GM19324 (cell line): ENCODE results near the gene ALG12.

Source experiments
- ATAC-seq: cut with Tn5 transposase; IDR thresholded peaks from one replicate; pipeline ENCODE4 v1.9.1; 2021; ENCODE audit warnings: mild to moderate bottlenecking, moderate library complexity; ENCODE audit not compliant: unreplicated experiment, low FRiP score

ALG12 gene

DNA sequence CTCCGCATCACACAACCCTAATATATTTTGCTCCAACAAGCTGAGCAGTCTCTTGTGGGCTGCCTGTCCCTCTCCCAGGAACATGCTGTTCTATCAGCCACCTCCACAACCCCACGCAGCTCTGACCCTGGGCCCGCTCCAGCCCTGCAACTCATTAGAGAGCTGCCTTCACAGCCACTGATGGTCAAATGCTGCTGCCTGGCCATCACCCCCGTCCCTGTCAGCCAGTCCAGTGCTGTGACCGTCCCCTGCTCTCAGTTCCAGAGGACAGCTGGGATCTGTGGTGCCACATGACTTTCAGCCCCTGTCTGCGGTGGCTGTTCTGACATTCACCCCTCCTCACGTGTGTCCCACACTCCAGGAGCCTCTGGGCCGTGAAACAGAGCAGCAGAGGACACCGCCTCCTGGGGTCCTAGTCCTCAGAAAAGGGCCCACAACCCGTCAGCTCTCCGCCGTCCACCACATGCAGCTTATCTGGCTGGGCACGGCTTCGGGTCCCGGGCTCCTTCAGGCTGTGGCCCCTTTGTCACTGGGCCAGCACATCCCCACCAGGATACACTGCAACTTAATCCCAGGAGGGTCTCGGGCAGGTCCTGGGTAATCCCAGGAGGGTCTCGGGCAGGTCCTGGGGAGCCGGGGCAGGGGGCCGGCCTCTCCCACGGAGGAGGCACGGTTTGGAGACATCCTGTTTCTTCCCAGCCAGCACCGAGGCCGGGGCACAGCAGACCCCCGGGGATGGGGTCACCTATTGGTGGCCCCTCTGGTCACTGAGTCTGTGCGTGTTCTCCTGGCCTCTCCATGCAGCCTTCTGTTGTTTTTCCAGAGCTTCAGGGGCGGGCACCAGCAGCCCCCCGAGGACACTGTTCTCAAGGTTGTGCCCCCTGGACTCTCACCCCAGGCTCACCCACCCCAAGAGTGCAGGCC is 15.3 kb upstream of the ALG12 start:
- ATAC-seq, result no peak

DNA sequence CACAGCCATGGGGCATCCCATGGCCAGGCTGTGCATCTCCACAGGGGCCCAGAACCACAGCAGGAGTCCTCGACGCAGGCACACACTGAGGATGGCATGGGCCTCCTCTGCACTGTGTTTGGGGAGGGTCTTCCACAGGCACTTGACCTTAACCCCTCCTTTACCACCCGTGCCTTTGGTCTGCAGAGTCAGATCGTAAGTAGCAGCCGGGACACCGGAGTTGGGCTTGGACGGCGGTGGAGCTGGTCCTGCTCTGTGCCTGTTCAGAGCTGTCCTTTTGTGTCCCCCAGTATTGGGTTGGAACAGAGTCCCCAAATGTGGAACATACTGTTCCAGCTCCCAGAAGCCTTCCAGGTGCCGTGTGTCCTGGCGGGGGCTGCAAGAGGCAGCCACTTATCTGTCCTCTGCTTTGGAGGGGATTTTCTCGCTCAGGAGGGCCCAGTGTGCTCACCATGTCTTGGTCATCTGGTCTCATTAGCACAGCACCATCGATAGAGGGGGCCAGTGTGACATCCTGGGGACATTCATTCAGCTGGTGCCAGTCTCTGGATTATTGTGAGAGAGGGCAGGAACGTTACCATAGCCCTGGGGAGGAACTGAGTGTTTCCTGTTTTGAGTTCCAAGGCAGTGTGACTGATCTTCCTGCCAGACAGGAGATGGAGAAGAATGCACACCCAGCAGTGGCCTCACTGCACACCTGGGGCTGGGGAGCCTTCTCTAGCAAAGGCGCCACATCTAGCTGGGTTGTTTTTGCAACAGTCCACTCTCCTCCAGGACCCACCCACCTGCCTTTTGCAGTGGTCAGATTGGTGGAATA is 12.6 kb upstream of the ALG12 start:
- no peak for ATAC-seq

DNA sequence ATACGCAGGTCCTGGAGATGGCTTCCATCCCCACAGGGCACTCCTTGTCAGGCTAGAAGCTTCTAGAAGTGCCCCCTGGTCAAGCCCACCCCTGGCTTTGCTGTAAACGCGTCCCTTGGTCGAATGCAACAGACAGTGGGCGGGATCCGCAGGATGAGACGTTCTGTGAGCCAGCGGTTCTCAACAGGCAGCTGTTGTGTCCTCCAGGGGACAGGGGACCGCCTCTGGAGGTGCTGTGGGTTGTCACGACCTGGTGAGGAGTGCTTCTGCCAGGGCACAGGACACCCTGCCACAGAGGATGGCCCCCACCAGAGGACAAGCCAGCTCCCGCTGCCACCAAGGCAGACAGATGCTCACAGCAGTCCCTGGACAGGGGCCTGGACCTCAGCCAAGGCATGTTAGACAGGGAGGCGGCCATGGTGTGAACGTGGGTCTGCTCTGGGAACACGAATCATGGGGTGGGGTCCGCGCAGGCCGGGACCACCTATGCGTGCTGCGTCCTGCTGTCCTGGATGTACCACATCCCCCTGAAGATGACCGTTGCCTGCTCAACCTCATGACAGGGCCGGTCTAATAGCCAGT is 11.8 kb upstream of the ALG12 start:
- ATAC-seq, result no peak

DNA sequence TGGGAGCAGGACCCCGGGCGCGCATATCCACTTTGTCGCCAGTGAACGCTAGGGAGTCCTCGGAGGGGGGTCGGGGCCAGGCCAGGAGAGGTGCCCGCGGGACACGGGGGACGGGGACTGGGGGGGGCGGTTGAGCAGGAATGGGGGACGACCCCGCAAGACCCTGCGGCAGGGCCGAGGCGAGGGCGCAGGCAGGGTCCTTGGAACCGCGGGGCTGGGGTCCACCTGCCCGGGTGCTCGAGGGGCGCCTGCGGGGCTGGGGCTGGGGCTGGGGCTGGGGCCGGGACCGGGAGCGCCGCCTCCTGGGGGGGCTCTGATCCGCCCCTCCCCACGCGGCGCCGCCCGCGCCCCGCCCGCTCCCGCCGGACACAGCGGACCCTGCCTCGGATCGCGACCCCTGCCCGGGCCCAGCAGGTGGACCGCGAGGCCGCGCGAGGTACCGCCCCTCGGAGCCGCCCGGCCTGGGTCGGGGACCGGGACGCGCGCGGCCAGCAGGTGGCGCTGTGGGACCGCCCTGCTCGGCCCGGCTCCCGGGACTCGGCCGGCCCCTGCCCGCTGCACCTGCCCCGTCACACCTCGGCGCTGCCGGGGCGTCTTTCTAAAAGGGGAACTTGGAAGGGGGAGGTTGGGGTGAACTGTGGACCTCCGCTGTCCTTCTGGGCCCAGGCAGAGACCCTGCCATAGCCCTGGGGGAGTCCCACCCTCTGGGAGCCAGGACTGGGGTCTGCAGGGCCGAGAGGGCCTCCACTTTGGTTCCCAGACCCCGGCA is 11.2 kb upstream of the ALG12 start:
- ATAC-seq, result peak; percentile 38

DNA sequence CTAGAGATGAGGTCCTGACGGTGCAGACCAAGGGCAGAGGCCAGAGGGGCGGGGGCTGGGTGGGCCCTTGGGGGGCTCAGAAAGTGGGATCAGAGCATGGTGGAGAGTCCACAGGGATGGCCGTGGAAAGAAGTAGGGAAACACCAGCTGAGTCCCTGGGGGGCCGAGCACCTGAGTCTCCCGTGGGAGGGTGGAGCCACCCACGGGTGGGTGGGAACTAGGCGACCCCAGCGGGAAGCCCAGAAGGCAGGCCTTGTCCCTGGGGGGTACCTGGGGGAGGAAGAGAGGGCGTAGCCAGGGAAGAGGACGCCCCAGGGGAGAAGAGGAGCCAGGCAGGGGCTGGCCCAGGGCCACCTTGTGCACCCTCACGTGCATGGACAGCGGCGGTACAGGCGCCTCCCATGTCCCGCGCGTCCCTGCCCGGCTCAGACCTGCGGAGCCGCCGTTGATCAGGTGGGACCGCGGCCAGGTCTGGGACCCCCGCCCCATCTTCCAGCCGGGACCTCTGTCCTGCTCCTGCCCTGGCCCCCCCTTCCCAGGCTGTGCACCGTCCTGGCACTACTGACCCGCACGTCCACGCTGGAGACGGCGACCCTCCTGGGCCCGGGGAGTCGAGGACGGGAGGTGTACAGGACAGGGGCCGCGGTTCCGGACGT is 10.4 kb upstream of the ALG12 start:
- ATAC-seq, result no peak

DNA sequence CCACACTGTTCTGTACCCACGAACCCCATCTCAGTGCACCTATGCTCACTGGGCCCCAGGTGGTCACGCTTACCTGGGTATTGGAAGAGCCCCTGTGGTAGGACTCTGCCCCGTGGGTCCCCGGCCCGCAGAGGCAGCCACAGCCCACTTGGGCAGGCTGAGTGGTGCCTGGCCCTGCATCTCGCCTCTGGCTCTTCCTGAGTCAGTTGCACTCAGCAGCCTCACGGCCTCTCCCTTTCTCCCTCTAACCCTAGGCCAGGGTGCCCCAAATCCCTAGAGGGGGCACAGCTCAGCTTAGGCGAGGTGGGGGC is 9.9 kb upstream of the ALG12 start:
- no peak for ATAC-seq

DNA sequence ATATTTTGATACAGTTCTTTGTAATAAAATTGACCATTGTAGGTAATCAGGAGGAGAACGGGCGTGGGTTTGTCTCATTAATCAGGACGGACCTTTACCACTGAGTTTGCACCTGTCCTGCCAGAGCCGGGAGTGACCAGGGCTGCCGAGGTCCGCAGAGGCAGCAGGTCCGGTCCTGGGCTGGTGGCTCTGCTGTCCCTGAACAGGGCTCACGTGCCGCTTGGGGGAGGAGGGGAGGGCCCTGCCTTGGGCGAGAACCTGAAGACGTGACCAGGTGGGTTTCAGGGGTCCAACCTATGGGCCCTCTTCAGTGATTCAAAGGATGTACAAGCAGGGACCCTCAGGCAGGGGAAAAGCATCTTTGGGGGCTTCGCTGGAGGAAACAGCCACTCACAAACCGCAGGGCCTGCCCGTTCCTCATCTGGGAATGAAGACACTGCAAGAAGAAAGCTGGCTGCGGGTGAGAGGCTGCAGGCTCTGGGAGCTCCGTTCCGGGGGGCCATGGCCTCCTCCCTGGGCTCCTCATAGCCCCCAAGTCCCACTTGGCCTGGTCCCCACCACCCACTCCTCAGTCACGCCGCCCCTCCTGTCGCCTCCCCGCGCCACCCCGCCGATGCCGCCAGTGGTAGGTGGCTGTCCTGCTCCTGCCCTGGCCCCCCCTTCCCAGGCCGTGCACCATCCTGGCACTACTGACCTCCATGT is 9.4 kb upstream of the ALG12 start:
- no peak for ATAC-seq

DNA sequence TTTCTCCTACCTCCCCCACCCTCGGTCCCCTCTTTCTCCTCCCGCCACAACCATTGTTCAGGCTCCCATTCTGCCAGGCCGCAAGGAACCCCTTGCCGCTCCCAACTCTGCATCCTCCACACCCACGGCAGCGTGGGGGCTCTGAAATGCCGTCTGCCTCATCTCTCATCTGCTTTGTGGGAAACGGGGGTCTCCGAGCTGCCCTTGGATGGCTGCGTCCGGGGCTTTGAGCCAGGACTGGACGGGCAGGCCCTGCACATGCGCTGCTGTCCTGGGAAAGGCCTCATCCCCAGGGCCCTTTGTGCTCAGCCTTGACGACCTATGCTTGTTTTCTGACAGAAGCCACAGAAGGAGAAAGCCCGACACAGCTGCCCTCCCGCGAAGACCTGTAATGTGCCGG is 8.7 kb upstream of the ALG12 start:
- ATAC-seq, result no peak

DNA sequence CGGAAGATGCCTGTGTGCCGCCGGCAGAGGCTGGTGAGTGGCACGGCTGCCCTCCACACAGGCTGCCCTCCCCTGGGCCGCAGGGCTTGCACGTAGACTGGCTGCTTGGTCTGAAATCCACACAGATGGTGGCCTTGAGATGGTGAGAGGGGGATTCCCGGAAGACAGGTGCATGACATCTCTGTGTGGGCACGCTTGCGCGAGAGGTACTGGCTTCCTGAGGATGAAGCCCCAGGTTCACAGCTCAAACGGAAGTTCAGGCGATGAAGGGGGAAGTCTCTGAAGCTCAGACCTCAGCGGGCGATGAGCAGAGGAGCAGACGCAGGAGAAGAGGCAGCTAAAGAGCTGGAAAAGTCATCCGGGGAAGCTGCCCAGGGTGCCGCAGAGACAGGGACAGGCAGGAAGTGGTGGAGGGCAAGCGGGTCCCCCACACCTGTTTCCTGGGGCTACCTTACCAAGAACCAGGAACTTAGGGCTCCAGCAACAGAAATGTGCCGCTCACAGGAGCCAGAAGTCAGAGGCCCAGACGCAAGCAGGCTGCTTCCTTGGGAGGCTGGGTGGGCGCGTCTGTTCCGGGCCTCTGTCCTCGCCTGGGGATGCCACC is 7.4 kb upstream of the ALG12 start:
- ATAC-seq, result no peak

DNA sequence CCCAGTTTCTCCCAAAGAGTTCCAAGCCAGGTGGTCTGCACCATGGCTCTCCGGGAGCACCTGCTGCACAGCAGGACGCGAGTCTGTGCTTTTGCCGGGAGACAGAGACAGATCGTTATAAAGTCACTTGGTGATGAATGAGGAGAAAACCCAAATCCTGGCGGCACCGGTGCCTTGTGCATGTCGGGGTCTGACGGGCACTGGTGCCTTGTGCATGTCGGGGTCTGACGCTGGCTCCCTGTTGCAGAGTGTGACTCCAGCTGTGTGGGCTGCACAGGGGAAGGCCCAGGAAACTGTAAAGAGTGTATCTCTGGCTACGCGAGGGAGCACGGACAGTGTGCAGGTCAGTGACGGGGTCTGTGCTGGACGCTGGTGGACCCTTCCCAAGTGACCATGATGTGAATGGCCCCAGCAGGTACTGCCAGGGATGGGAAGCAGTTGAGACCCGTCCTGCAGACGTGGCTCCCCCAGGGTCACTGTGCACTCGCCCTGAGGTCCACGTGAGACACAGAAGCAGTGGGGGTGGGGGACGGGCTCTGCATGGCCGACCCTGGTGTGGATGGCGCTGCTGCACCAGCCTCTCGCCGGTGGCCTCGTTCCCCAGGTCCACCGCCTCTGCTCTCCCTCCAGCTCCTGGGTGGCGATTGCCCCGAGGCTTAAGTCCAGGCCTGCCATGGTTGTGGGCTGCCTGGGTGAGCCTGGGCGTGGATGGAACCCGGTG is 6.0 kb upstream of the ALG12 start:
- ATAC-seq, result no peak

DNA sequence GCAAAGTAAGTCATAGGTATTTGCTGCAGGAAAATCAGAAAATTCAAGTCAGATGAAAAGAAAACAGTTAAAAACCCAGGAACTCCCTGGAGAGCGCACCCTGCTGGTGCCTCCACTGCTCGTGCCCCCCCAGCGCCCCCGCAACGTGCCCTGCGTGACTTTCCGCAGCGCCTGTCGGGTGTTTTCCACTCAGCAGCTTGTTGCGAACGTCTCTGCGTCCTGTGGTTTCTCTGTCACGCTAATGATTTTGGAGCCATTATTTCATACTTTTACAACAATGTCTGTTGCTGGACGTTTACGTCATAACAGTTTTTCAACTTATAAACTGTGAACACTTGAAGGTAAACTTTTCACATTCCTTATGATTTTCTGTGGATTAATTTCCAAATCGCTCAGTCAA is 5.2 kb upstream of the ALG12 start:
- ATAC-seq, result no peak

DNA sequence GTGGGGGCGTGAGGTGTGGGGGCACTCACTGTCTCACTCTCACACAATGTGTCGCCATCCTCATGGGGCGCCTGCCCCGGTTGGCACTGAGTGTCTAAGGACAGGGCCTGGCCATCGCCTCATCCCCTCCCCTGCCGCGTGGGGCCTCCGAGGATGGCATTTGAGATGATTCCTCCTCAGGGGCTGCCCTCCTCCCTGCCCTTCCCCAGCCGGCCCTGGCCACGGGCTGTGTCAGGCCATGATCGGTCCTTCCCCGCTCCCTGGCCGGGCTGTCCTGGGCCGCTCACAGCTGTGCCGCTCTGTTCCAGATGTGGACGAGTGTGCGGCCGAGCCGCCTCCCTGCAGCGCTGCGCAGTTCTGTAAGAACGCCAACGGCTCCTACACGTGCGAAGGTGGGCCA is 4.7 kb upstream of the ALG12 start:
- no peak for ATAC-seq

DNA sequence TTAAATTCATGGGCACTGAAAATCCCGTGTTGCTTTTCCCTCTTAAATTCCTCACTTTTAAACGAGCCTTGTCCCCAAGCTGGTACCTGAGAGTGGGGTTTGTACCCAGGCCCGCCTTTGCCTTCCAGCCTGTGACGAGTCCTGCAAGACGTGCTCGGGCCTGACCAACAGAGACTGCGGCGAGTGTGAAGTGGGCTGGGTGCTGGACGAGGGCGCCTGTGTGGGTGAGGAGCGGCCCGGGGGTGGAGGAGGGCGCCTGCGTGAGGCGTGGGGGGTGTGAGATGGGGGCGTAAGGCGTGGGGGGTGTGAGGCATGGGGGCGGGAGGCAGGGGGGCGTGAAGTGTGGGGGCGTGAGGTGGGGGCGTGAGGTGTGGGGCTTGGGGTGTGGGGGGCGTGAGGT is 4.2 kb upstream of the ALG12 start:
- no peak for ATAC-seq

DNA sequence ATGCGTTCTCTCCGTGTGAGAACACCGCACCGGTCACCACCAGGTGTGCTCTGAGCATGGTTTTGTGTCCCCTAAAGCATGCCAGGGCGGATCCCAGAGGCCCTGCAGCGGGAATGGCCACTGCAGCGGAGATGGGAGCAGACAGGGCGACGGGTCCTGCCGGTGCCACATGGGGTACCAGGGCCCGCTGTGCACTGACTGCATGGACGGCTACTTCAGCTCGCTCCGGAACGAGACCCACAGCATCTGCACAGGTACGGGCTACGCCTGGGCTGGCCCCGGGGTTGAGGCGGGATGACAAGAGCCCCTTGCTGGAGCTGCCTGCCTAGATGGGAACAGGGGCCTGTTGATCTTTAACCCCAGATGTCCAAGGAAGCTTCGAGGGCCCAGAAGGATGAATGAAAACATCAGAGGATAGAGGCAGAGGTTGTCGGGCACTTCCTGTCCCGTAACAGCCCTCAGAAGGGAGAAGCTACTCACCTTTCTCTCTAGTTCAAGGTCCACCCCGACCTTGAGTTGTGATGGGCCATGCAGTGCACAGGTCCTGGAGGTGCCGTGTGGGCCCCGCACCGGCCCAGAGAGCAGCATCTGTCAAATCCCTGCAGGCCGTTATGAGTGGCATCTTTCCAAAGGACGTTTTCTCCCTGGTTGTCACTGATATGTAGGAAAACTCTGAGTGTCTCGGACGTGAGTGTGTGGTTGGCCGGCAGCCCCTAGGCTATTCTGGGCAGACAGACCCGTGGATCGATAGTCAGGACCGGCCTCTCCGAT is 3.5 kb upstream of the ALG12 start:
- ATAC-seq, result no peak

DNA sequence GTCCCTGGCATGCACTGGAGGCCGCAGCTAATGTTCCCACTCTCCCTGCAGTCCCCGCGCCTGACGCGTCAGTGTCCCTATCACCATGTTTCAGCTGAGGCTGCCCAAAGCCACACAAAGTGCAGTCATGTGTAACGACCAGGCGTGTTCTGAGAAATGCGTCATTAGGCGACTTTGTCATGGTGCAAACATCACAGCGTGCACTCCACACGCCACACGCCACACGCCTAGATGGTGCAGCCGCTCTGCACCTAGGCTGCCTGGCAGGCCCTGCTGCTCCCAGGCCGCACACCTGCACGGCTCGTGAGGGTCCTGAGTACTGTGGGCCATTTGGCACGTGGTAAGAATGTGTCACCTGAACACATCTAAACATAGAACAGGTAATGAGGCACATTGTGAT is 2.6 kb upstream of the ALG12 start:
- ATAC-seq, result no peak

DNA sequence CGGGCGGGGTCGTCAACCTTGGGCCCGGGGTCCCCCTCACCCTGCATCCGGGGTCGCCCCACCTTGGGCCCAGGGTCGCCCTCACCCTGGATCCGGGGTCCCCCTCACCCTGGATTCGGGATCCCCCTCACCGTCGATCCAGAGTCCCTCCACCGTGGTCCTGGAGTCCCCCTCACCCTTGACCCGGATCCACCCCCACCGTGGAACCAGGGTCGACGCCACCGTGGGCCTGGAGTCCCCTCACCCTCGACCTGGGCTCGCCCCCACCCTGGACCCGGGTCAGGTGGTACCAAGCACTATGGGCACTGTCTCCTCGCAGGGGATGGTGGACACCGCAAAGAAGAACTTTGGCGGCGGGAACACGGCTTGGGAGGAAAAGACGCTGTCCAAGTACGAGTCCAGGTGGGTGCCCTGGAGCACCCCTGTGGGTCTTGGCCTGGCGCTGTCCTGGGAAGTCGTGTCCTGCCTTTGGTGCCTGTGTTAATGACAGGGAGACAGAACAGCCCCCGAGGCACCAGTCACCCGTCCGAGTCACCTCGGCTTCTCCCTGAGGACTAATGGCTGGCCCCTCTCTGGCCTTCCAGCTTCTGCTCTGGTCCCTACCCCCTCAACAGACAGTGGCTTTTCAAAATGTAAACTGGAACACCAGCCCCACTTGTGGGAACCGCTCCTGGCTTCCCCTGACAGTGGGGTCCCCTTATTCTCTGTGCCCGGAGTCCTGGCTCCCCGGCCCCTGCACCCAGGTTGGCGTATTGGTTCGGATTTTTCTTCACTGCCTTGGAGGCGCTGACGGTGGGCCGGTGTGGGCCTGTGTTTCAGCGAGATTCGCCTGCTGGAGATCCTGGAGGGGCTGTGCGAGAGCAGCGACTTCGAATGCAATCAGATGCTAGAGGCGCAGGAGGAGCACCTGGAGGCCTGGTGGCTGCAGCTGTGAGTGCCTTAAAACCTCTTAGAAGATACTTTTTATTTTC is 958 bp upstream of the ALG12 start:
- no peak for ATAC-seq

DNA sequence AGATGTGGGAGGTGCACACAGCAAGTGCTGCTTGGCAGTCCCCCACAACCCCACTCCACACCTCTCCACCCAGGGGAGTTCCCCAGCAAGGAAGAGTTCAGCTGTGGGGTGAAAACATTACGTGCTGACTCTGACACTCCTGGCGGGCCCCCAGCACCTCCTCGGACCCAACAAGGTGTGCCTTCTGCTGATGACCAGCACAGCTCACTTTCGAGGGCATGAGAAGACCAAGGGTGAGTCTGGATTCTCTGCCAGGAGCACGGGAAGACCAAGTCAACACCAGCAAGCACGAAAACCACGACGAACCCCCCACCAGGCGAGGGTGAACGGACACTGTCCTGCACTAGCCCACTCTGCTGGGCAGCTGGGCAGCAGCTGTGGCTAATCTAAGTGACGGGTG is 1.4 kb downstream of the ALG12 start:
- ATAC-seq, result no peak
